ENCODE results near the gene COBLL1.

DNA sequence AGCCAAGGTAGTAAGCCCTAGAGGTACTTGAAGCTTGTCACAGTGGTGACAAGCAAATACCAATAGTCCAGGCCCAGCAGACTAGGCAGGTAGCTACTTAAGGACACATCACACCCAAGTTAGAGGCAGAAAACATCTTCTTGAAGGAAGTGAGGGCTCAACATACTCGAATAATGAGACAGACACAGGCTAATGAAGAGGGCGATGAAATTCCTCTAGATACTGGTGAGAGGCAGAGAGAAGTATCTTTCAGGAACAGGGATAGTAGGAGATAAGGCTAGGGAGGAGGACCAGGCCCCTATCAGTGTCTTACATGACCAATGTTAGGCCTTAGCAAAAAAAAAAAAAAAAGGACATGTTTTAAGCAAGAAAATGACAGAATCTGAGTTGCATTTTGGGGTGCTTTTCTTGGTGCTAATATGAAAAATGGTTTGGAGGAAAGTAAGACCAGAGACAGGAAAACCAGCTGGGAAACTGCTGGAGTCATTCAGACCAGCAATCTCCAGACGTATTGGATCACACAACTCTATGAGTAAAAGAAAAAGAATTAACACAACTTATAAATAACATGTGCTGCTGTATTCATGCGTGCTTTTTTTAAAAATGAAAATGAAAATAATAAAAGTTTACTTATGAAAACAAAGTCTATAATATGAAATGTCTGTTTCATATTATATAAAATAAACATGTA, 37.7 kb downstream of the COBLL1 start:
- TF ChIP-seq, protein P1, sequence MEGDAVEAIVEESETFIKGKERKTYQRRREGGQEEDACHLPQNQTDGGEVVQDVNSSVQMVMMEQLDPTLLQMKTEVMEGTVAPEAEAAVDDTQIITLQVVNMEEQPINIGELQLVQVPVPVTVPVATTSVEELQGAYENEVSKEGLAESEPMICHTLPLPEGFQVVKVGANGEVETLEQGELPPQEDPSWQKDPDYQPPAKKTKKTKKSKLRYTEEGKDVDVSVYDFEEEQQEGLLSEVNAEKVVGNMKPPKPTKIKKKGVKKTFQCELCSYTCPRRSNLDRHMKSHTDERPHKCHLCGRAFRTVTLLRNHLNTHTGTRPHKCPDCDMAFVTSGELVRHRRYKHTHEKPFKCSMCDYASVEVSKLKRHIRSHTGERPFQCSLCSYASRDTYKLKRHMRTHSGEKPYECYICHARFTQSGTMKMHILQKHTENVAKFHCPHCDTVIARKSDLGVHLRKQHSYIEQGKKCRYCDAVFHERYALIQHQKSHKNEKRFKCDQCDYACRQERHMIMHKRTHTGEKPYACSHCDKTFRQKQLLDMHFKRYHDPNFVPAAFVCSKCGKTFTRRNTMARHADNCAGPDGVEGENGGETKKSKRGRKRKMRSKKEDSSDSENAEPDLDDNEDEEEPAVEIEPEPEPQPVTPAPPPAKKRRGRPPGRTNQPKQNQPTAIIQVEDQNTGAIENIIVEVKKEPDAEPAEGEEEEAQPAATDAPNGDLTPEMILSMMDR (IDR thresholded peaks at IDR 0.05), result no peak
- TF ChIP-seq POLR2A (IDR thresholded peaks at IDR 0.05), result no peak

Data from right lobe of liver (tissue), 4 donors.